Dendritic cell treated with granulocyte-macrophage colony-stimulating factor and Interleukin-4, amounts not matched to agents 40 ng/mL and 50 ng/mL, for 4 days (primary cell): Measurements from ENCODE around the gene ITGB1.

ENCODE experiments used
- H3K27ac Mint-ChIP-seq: one replicate; pipeline ENCODE4 v1.8.0; 2022; ENCODE audit warnings: mild to moderate bottlenecking, mixed read lengths
- H3K27me3 Mint-ChIP-seq: one replicate; pipeline ENCODE4 v1.8.0; 2022; ENCODE audit warnings: mild to moderate bottlenecking, mixed read lengths
- H3K36me3 Mint-ChIP-seq: one replicate; pipeline ENCODE4 v1.8.0; 2022; ENCODE audit warnings: low read depth, mixed read lengths
- H3K4me1 Mint-ChIP-seq: one replicate; pipeline ENCODE4 v1.8.0; 2022; ENCODE audit warnings: low read depth, mixed read lengths
- H3K4me3 Mint-ChIP-seq: one replicate; pipeline ENCODE4 v1.8.0; 2022; ENCODE audit warnings: mild to moderate bottlenecking, moderate library complexity, mixed read lengths
- H3K9me3 Mint-ChIP-seq: one replicate; pipeline ENCODE4 v1.8.0; 2022; ENCODE audit warnings: mixed read lengths
- intact Hi-C: fragments of 100-400 bp; cut with micrococcal nuclease; formaldehyde crosslinking; loops from one replicate; pipeline ENCODE4 v1.15.0; 2022

ITGB1 gene

GRCh38 chr10:32889631-32890212, 68.3 kb downstream of the ITGB1 start:
- no peak overlapping the region for H3K27ac Mint-ChIP-seq
- intact Hi-C loops = no loop called here
- H3K4me3 Mint-ChIP-seq = no peak overlapping the region
- H3K36me3 Mint-ChIP-seq = no peaks in the 10 kb centered on the region
- H3K27me3 Mint-ChIP-seq = no peaks in the 10 kb centered on the region
- no peaks in the 10 kb centered on the region for H3K4me1 Mint-ChIP-seq
- no peaks in the 10 kb centered on the region for H3K9me3 Mint-ChIP-seq

- H3K36me3 Mint-ChIP-seq = no peaks in the 10 kb centered on the region
- intact Hi-C loops = no loop called here
- no peaks in the 10 kb centered on the region for H3K4me1 Mint-ChIP-seq
- H3K9me3 Mint-ChIP-seq = no peaks in the 10 kb centered on the region
- H3K4me3 Mint-ChIP-seq = no peak overlapping the region
- H3K27ac Mint-ChIP-seq = no peak overlapping the region
- H3K27me3 Mint-ChIP-seq = no peaks in the 10 kb centered on the region
Measured at GRCh38 chr10:32888161-32888927, 69.7 kb downstream of the ITGB1 start.

DNA sequence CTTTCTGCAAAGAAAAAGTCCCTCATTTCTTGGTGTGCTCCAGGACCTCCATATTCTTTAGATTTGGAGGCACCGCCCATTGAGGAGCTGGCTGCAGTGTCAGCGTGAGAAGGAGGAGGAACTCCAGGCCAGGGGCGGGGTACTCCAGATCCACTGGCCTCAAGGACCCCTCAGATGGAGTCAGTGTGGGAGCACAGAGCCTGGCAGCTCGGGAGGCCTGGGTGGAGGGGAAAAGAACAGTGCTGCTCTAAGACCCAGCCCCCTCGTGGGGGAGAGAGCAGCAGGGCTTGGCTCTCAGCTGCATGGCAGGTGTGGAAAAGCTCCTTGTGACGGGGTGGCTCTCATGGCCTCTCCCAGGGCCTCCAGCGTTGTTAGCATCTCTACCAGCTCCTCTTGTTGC, 70.5 kb downstream of the ITGB1 start:
- intact Hi-C loops = no loop called here
- H3K27ac Mint-ChIP-seq = no peak overlapping the region
- H3K4me1 Mint-ChIP-seq = no peaks in the 10 kb centered on the region
- no peak overlapping the region for H3K4me3 Mint-ChIP-seq
- H3K36me3 Mint-ChIP-seq = no peaks in the 10 kb centered on the region
- no peaks in the 10 kb centered on the region for H3K27me3 Mint-ChIP-seq
- H3K9me3 Mint-ChIP-seq = no peaks in the 10 kb centered on the region

DNA sequence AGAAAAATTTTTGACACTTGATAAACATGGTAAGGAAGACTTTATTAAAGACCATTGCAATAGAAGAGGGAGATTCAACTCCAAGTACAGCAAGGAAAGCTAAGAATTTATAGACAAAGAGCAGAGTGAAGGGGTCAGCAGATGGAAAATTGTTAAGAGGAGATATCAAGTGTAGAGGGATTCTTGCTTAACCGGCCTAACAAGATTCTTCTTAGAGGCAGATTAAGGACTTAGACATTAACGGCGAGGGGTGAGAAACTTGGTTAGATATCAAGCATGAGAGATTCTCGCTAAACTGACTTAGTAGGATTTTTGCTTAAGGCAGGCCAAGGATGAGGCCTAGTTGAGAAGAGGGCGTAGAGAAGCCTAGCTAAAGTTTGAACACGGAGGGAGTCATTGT, 76.0 kb downstream of the ITGB1 start:
- intact Hi-C loops = no loop called here
- Mint-ChIP-seq H3K4me1 (no peaks in the 10 kb centered on the region), H3K4me3 (no peak overlapping the region), H3K27ac (no peak overlapping the region), H3K36me3 (no peaks in the 10 kb centered on the region), H3K27me3 (no peaks in the 10 kb centered on the region), H3K9me3 (no peaks in the 10 kb centered on the region)

- no peak overlapping the region for H3K27ac Mint-ChIP-seq
- intact Hi-C loops = no loop called here
- H3K9me3 Mint-ChIP-seq = no peaks in the 10 kb centered on the region
- no peaks in the 10 kb centered on the region for H3K4me1 Mint-ChIP-seq
- no peaks in the 10 kb centered on the region for H3K36me3 Mint-ChIP-seq
- H3K4me3 Mint-ChIP-seq = no peak overlapping the region
- H3K27me3 Mint-ChIP-seq = no peaks in the 10 kb centered on the region
Measured at GRCh38 chr10:32878646-32879045, 79.4 kb downstream of the ITGB1 start.

DNA sequence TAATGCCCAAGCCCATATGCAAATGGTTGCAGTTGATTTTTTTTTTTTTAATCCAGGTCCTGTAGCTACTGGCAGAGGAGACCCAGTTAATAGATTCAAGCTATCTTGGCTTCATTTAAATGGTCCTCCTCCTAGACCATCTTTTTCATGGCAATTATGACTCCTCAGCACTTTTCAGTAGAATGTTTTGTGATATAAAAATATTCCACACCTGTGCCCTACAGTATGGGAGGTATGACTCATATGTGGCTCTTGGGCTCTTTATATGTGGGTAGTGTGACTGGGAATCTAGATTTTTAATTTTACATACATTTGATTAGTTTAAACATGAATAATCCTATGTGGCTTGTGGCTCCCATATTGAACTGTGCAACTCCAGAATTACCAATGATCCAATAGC, 80.1 kb downstream of the ITGB1 start:
- Mint-ChIP-seq H3K36me3 (no peaks in the 10 kb centered on the region), H3K27me3 (no peaks in the 10 kb centered on the region), H3K27ac (no peak overlapping the region), H3K4me1 (no peaks in the 10 kb centered on the region), H3K4me3 (no peak overlapping the region), H3K9me3 (no peaks in the 10 kb centered on the region)
- intact Hi-C loops = no loop called here

GRCh38 chr10:32865170-32865569, 92.9 kb downstream of the ITGB1 start:
- Mint-ChIP-seq H3K27ac (no peak overlapping the region), H3K27me3 (no peaks in the 10 kb centered on the region), H3K4me1 (no peaks in the 10 kb centered on the region), H3K9me3 (no peaks in the 10 kb centered on the region), H3K36me3 (no peaks in the 10 kb centered on the region), H3K4me3 (no peak overlapping the region)
- intact Hi-C loops = no loop called here

DNA sequence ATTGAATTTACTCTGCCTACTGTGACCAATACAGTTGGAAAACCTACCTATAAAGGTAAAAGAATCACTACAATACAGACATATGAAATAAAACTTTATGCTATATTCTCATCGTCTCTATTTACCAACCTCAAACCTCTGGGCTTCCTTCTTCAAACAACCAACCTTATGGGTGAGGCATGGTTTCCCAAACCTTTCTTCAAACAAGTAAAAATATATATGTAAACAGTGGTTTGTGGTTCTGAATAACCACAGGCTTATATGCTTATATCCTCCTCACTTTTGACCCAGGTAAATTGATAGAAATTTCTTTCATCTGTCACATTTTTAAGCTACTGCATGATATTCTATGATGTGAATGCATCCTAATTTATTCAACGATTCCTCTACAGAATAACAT, 103.6 kb downstream of the ITGB1 start:
- Mint-ChIP-seq H3K27ac (no peak overlapping the region), H3K4me3 (no peak overlapping the region), H3K36me3 (no peaks in the 10 kb centered on the region), H3K9me3 (peaks cover 6% of the 10 kb centered on the region), H3K4me1 (no peaks in the 10 kb centered on the region), H3K27me3 (no peaks in the 10 kb centered on the region)
- intact Hi-C loops = no loop called here

GRCh38 chr10:32851301-32851700, 106.7 kb downstream of the ITGB1 start:
- Mint-ChIP-seq H3K27ac (no peak overlapping the region), H3K4me1 (no peaks in the 10 kb centered on the region), H3K27me3 (no peaks in the 10 kb centered on the region), H3K9me3 (no peaks in the 10 kb centered on the region), H3K36me3 (no peaks in the 10 kb centered on the region), H3K4me3 (no peak overlapping the region)
- intact Hi-C loops = no loop called here
